ENCODE measurements around the gene C2CD2.
"Not testable (repeated sequence)": the region's sequence is repeated elsewhere in the genome, so short reads cannot be mapped to it uniquely, and the experiment has no call there.

The C2CD2 gene

GRCh38 chr21:41975391-41976272 is 21.8 kb upstream of the C2CD2 start:
- no peak for DNase-seq (ENCODE audit: low read depth)

- no peak for DNase-seq (ENCODE audit: low read depth)
Measured at GRCh38 chr21:41974752-41975053, 20.9 kb upstream of the C2CD2 start.

GRCh38 chr21:41973861-41974751 is 20.3 kb upstream of the C2CD2 start:
- DNase-seq (ENCODE audit: low read depth), result no peak

GRCh38 chr21:41973427-41973831 is 19.6 kb upstream of the C2CD2 start:
- no peak for DNase-seq (ENCODE audit: low read depth)

GRCh38 chr21:41972511-41973205 is 18.8 kb upstream of the C2CD2 start:
- DNase-seq (ENCODE audit: low read depth), result no peak

GRCh38 chr21:41971891-41972290 is 18.1 kb upstream of the C2CD2 start:
- no peak for DNase-seq (ENCODE audit: low read depth)

- DNase-seq (ENCODE audit: low read depth), result no peak
Measured at GRCh38 chr21:41970751-41971653, 17.2 kb upstream of the C2CD2 start.

- DNase-seq (ENCODE audit: low read depth), result no peak
Measured at GRCh38 chr21:41970106-41970391, 16.2 kb upstream of the C2CD2 start.

GRCh38 chr21:41967708-41968107 is 13.9 kb upstream of the C2CD2 start:
- no peak for DNase-seq (ENCODE audit: low read depth)

GRCh38 chr21:41966872-41967621 is 13.2 kb upstream of the C2CD2 start:
- no peak for DNase-seq (ENCODE audit: low read depth)

GRCh38 chr21:41966041-41966833 is 12.4 kb upstream of the C2CD2 start:
- DNase-seq (ENCODE audit: low read depth), result no peak

- DNase-seq (ENCODE audit: low read depth), result no peak
Measured at GRCh38 chr21:41965461-41966013, 11.7 kb upstream of the C2CD2 start.

- DNase-seq (ENCODE audit: low read depth), result no peak
Measured at GRCh38 chr21:41965045-41965444, 11.2 kb upstream of the C2CD2 start.

- no peak for DNase-seq (ENCODE audit: low read depth)
Measured at GRCh38 chr21:41964171-41964570, 10.4 kb upstream of the C2CD2 start.

- no peak for DNase-seq (ENCODE audit: low read depth)
Measured at GRCh38 chr21:41962425-41962966, 8.7 kb upstream of the C2CD2 start.

- no peak for DNase-seq (ENCODE audit: low read depth)
Measured at GRCh38 chr21:41961753-41962152, 7.9 kb upstream of the C2CD2 start.

- no peak for DNase-seq (ENCODE audit: low read depth)
Measured at GRCh38 chr21:41961282-41961701, 7.5 kb upstream of the C2CD2 start.

GRCh38 chr21:41960386-41960785 is 6.6 kb upstream of the C2CD2 start:
- no peak for DNase-seq (ENCODE audit: low read depth)

GRCh38 chr21:41959697-41960096 is 5.9 kb upstream of the C2CD2 start:
- not testable (repeated sequence) for DNase-seq (ENCODE audit: low read depth)

Measured in activated T-cell treated with anti-CD3 and anti-CD28 coated beads for 1 hour (primary cell).